SKM-1 (cell line): ENCODE measurements around the gene NFATC2.

Source experiments
- DNase-seq: peaks from one replicate; lab custom pipeline; 2025; ENCODE audit not compliant: unreplicated experiment; lab: John Stamatoyannopoulos, UW

NFATC2 gene

DNA sequence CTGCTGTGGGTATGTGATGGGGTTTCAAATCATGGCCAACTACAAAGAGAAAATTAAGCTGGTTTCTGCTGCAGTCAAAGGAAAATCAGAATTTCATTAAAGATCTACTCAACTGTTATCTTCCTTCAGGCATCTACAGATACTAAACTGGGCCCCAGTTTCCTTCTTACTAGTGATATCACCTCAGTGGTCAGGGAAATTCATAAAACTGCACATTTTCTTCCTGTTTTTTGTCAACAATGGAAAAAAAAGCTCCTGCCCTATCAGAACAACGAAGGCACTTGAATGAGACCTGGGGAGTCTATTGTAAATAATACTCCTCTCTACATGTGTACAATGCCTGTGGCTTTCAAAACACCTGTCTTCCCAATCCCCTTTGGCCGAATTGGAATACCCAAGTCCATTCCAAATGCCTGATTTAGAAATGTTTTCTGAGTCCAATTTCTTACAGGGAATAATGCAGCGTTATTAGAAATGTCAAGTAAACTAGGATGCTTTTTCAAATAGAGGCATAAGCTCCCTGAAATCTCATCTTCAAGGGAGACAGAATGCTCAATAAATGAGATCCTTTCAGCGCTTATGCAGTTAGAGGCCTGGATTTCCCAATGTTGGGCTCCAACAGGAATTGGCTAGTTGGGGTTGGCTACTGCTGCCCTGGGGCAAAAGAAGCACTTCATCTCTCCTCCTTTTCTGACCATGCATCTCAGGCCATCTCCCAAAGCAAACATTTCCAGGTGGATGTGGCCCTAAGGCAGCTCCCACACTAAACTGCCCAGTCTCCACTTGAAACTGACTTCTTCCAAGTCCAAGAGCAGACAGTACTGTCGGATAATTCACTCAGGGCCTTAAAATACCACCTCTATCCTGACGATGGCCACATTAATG lies 143.3 kb downstream of the NFATC2 start:
- no peak for DNase-seq

GRCh38 chr20:51398552-51398951 lies 144.0 kb downstream of the NFATC2 start:
- no peak for DNase-seq

DNA sequence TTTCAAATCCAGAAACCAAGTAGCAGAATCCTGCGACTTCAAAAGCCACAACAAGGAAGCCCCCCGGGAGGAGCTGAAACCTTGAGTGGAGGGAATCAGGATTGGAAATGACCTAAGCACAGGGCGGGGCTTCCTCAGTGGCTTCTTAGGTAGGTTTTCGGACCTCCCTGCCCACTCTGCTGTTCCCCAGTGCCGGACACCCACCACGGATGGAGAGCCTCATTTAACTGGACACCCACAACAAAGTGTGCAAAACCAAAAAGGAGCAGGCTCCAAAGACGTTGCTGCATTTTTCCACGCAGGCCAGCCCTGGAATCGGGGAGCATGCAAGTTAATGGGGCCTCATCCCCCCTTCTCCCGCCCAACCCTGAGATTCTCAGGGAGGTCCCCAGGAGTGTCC lies 144.4 kb downstream of the NFATC2 start:
- DNase-seq, result no peak

- no peak for DNase-seq
These were observed 145.4 kb downstream of the NFATC2 start for GRCh38 chr20:51397137-51397536.

GRCh38 chr20:51396365-51396909 lies 146.1 kb downstream of the NFATC2 start:
- DNase-seq, result no peak

DNA sequence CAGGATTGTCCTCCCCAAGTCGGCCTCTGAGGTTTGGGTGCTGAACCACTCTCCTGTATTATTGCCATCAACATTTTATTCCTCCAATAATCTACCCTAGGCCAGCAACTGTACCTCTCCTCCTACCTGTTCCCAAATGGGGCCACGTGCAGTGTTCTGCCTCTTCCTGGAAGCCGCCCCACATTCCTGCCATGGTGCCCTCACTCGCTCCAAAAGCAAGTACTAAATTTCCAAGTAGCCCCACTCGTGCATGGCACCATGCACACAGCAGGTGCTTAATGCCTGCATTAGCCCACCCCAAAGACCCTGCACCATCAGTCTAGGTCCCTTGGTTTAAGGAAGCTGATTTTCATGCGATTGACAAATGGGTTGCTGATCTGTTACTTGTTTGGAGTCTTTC lies 147.8 kb downstream of the NFATC2 start:
- DNase-seq, result no peak

- no peak for DNase-seq
These were observed 148.9 kb downstream of the NFATC2 start for GRCh38 chr20:51393571-51393970.

DNA sequence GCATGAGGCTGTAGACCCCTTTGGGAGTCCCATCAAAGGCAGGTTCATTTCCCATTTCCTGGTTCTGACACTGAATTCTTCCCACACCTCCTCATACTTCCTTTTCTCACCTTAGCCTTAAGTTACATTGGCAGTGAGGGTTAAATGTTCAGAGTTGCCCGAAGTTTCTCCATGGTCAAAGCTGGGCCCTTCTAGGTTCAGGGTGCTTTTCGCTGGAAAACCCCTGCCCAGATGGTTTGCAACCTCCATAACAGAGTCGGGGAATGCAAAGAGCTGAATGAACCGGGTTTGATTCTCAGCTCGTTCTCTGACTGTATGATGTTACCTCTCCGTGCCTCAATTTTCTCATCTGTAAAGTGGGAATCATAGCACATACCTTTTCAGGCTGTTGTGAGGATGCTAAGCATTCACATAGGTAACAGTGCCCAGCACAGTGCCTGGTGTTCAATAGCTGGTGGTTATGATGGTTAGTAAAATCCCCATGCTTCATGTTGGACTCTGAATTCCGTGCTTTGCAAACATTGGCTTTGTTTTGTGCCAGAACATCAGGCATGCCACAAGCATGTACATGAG lies 149.8 kb downstream of the NFATC2 start:
- DNase-seq, result no peak

DNA sequence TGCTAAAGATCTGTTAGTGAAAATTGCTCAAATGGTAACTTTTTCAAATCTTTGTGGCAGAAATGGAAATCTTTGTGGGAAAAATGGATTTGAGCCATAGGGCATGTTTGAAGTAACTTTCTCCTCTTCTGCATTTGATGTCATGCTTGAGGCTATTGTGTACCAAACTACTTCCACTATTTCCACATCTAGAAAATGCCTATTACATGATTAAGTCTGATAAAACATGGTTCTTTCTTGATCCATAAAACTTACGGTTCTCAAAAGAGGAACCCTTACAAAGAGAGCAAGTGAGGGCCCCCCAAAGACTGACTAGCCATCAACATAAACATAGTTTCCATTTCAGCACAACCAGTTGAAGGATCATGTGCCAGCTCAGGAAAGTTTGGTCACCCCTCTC lies 150.6 kb downstream of the NFATC2 start:
- DNase-seq, result no peak

- DNase-seq, result no peak
These were observed 152.8 kb downstream of the NFATC2 start for GRCh38 chr20:51389543-51390264.

DNA sequence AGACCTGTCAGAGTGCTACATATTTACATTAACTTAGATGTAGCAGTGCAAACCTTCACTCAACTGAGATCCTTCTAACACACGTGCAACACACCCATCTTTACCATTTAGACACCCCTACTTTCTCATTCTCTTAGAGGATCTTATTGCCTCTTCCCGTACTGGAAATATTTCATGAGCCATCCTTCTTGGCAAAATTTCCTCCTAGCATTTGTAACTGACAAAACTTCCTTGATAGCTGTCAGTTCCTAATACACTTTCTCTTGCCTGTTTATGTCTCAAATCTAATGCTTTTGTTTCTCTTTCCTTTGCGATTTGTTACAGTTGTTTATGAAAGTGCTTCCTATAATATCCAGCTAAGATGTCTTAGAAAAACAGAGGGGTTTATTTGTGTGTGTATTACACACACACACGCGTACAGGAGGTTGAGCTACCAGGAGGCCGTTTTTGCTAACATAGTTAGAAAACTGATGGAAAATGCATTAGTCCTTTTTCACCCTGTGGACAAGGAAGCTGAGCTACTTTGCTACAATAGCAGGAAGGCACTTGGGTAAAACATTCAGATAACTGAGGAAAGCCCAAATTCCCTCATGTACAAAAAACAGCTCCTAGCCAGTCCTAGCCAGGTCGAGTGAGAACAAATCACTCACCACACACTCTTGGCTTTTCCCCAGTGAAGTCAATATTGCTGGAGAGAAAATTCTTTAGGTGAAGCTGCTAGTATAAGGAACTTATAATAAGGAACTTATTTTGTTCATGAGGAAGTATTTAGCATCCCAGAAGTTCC lies 153.6 kb downstream of the NFATC2 start:
- DNase-seq, result no peak

DNA sequence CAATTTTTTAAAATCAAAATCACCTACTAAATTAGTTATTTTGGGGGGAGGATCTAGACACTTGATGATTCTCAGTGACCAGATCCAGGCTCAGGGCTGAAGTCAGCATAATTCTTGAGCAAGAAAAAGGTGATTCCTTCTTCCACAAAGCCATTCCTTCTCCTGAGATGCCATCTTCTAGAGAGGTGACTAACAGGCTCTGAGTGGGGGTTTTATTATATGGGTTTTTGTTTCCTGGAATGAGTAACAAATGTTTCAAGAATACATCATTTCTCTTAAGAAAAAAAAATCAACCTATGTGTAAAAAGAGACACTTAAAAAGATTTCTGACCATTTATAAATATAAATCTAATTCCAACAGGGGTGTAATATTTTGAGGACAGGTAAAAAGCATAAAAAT lies 154.3 kb downstream of the NFATC2 start:
- DNase-seq, result no peak

- no peak for DNase-seq
These were observed 155.2 kb downstream of the NFATC2 start for GRCh38 chr20:51387125-51387875.

DNA sequence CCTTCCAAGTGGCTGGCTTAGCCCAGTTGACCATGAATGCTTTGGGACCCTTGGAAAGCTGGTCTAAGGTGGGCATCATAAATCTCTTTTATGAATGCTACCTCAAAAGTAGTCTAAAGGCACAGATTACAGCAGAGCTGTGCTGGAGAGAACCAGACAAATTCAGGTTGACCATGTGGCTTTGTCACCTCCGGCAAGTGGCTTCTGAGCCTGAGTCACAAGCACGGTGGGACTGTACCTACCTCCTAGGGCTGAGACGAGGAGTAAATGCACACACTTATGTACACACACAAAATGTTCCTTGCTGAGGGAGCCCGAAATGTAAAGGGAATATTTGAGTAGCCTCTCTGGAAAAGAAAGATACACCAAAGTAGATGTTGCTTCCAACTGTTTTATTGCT lies 155.9 kb downstream of the NFATC2 start:
- DNase-seq, result no peak

GRCh38 chr20:51385646-51386530 lies 156.6 kb downstream of the NFATC2 start:
- DNase-seq, result no peak

DNA sequence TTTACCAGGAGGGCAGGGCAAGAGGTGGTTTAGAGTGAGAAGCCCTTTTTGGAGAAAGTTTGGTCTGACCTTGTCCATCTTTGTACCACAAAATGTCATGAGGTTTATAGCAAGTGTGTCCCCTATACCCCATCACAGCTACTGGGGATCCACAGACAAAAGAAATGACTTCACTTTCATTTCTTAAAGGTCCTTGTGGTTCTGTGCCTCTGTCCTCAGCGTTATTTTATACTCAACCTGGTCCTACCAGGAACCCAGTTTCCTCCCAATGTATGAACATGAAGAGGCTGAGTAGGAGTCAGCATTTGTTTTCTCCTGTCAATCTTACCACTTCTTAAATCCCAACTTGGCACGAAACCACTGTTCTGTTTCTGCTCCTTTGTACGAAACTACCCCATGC lies 157.6 kb downstream of the NFATC2 start:
- no peak for DNase-seq

DNA sequence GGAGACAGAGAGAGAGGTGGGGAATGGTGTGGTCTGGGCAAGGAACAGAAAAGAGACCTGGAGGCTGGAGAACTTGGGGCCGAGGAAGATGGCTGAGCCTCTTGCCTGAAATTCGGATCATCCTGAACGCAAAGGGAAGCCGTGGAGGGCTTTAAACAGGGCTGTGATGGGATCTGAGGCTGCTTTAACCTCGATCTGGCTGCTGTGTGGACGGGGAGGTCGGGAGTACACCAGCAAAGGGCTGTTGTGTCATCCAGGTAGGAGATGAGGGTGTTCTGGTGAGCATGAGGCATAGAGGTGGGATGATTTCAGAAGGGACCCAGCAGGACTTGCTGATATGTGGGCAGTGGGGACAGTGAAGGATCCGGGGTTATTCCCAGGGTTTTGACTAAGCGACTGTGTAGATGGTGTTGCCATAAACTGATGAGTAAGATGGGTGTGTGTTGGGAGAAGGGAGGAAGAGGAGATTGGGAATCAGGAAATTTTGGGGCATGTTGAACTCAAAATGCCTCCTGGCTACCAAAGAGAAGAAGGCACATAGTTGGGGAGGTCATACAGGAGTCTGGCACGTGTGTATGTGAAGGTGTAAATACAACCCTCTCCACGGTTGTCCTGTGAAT lies 158.5 kb downstream of the NFATC2 start:
- DNase-seq, result no peak

- DNase-seq, result no peak
These were observed 159.3 kb downstream of the NFATC2 start for GRCh38 chr20:51382986-51383821.
